ENCODE data around the gene MAMDC4.

DNA sequence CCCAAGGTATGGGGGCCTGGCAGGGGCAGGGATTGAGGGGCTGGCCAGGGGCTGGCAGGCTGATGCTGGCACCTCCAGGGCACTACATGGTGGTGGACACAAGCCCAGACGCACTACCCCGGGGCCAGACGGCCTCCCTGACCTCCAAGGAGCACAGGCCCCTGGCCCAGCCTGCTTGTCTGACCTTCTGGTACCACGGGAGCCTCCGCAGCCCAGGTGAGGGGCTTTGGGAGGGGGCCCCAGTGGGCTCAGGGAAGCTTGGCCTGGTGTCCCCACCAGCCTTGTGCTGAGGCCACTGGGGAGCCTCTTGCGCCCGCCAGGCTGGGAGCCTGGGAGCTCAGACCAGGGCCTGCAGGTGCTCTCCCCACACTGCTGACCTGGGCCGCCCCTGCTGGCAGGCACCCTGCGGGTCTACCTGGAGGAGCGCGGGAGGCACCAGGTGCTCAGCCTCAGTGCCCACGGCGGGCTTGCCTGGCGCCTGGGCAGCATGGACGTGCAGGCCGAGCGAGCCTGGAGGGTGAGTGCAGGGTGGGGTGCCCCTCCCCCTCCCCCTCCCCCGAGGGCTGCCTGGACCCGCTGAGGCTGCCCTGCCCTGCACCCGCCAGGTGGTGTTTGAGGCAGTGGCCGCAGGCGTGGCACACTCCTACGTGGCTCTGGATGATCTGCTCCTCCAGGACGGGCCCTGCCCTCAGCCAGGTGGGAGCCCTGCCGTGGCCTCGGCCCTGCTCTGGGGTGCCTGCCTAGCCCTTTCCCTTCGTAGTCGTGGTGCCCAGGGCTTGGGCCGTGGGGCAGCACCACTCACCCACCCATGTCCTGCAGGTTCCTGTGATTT, 5.7 kb downstream of the MAMDC4 start:
- TF ChIP-seq, protein P1, sequence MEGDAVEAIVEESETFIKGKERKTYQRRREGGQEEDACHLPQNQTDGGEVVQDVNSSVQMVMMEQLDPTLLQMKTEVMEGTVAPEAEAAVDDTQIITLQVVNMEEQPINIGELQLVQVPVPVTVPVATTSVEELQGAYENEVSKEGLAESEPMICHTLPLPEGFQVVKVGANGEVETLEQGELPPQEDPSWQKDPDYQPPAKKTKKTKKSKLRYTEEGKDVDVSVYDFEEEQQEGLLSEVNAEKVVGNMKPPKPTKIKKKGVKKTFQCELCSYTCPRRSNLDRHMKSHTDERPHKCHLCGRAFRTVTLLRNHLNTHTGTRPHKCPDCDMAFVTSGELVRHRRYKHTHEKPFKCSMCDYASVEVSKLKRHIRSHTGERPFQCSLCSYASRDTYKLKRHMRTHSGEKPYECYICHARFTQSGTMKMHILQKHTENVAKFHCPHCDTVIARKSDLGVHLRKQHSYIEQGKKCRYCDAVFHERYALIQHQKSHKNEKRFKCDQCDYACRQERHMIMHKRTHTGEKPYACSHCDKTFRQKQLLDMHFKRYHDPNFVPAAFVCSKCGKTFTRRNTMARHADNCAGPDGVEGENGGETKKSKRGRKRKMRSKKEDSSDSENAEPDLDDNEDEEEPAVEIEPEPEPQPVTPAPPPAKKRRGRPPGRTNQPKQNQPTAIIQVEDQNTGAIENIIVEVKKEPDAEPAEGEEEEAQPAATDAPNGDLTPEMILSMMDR (IDR thresholded peaks at IDR 0.05), result no peak
- no peak for TF ChIP-seq POLR2A (IDR thresholded peaks at IDR 0.05)

Measured in adrenal gland (tissue), 5 donors.